Measurements from ENCODE around the gene SCARB2. TPM values are rescaled to one million over a fixed set of nuclear protein-coding genes. Genes with fewer than 3 reads are reported as not detected.

The SCARB2 gene
- total RNA-seq, 4 donors from 2014 or later = 87.6 to 107 (median 95.8) TPM

DNA sequence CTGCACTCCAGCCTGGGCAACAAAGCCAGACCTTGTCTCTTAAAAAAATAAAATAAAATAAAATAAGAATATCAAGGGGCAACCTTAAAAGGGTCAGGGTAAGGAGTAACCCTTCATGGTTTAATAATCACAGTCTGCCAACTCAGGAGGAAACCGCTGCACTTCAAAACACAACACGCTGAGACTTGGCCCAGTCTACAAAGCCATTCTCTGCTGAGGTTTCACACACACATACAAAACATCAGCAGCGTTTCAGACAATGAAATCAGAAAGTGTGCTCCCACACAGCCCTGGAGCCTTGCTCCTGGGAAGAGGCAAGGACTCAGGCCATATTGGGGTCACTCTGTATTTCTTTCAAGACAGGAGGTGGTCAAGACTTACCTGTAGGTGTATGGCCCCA lies 18.3 kb downstream of the SCARB2 start:
- Histone ChIP-seq H3K36me3 (peaks cover 33% of the 10 kb centered on the region), H3K4me1 (peaks cover 62% of the 10 kb centered on the region), H3K9me3 (no peaks in the 10 kb centered on the region), H3K27me3 (no peaks in the 10 kb centered on the region), H3K4me3 (no peak overlapping the region), H3K27ac (peak overlapping the region; percentile 63)
- TF ChIP-seq EP300 (IDR thresholded peaks at IDR 0.05) (no peak), POLR2AphosphoS5 (IDR thresholded peaks at IDR 0.05) (no peak), POLR2A (IDR thresholded peaks at IDR 0.05) (no peak)
- TF ChIP-seq, protein P1, sequence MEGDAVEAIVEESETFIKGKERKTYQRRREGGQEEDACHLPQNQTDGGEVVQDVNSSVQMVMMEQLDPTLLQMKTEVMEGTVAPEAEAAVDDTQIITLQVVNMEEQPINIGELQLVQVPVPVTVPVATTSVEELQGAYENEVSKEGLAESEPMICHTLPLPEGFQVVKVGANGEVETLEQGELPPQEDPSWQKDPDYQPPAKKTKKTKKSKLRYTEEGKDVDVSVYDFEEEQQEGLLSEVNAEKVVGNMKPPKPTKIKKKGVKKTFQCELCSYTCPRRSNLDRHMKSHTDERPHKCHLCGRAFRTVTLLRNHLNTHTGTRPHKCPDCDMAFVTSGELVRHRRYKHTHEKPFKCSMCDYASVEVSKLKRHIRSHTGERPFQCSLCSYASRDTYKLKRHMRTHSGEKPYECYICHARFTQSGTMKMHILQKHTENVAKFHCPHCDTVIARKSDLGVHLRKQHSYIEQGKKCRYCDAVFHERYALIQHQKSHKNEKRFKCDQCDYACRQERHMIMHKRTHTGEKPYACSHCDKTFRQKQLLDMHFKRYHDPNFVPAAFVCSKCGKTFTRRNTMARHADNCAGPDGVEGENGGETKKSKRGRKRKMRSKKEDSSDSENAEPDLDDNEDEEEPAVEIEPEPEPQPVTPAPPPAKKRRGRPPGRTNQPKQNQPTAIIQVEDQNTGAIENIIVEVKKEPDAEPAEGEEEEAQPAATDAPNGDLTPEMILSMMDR (IDR thresholded peaks at IDR 0.05) = no peak
- no peak for DNase-seq (ENCODE audit: low spot score in 2 of 2)
- 57% methylated on average over 3 of the region's 3 CpGs for WGBS

DNA sequence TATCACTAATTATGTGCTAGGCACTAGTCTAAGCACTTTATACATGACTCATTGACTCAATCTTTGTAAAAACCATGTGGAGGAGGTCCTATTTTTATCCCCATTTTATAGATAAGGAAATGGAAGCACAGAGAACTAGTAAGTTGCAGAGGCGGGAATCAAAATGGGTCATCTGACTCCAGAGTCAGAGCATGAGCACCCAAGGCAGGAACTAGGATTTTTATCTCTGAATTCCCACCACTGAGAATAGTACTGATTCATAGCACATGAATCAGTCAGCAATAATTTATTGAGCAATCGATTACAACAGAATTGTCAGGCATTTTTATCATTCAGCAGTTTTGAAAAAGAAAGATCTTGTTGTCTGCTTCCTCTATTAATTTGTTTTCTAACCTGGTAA lies 19.3 kb downstream of the SCARB2 start:
- peaks cover 37% of the 10 kb centered on the region for H3K36me3 ChIP-seq
- peaks cover 54% of the 10 kb centered on the region for H3K4me1 ChIP-seq
- WGBS = 48% methylated on average over 2 of the region's 2 CpGs
- TF ChIP-seq POLR2A (IDR thresholded peaks at IDR 0.05) (no peak), POLR2AphosphoS5 (IDR thresholded peaks at IDR 0.05) (no peak), EP300 (IDR thresholded peaks at IDR 0.05) (no peak)
- TF ChIP-seq, protein P1 (IDR thresholded peaks at IDR 0.05) = no peak
- no peak overlapping the region for H3K4me3 ChIP-seq
- DNase-seq (ENCODE audit: low spot score in 2 of 2) = no peak
- no peaks in the 10 kb centered on the region for H3K9me3 ChIP-seq
- peak overlapping the region; percentile 34 for H3K27ac ChIP-seq
- no peaks in the 10 kb centered on the region for H3K27me3 ChIP-seq

DNA sequence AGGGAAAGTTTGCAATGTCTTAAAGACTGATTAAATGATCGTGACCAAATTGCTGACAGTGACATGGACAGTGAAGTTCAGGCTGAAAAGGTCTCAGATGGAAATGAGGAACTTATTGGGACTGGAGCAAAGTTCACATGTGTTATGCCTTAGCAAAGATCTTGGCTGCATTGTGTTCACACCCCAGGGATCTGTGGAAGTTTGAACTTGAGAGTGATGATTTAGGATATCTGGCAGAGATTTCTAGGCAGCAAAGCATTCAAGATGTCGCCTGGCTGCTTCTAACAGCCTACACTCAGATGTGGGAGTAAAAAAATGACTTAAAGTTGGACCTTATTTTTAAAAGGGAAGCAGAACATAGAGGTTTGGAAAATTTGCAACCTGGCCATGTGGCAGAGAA lies 21.4 kb downstream of the SCARB2 start:
- H3K27me3 ChIP-seq = no peaks in the 10 kb centered on the region
- H3K36me3 ChIP-seq = peaks cover 37% of the 10 kb centered on the region
- H3K27ac ChIP-seq = no peak overlapping the region

DNA sequence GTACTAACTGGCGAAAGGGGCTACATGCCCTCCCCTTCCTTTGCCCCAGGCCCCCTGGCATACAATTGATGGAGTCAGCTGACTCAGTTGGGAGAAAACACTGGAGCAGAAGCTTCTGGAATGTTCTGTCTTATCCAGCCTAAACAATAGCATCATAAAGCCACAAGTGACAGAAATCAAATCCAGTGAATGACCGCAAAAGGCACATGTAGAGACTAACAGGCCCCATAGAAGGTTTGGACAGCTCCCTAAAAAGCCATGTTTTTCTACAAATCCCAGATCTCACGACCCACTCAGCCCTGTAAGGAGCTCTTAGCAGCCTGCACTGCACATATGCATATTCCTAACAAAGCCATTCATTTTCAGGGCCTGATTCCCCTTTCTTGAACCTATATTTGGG lies 25.1 kb downstream of the SCARB2 start:
- Histone ChIP-seq H3K9me3 (no peaks in the 10 kb centered on the region), H3K36me3 (peaks cover 38% of the 10 kb centered on the region), H3K27ac (no peak overlapping the region), H3K4me3 (no peak overlapping the region), H3K4me1 (peaks cover 3% of the 10 kb centered on the region), H3K27me3 (no peaks in the 10 kb centered on the region)
- no peak for DNase-seq (ENCODE audit: low spot score in 2 of 2)
- no peak for TF ChIP-seq EP300 (IDR thresholded peaks at IDR 0.05)
- TF ChIP-seq, protein P1 (IDR thresholded peaks at IDR 0.05) = no peak
- no peak for TF ChIP-seq POLR2A (IDR thresholded peaks at IDR 0.05)
- TF ChIP-seq POLR2AphosphoS5 (IDR thresholded peaks at IDR 0.05) = no peak
- 86% methylated on average over 3 of the region's 3 CpGs for WGBS

More for the DNA sequence above, 21.4 kb downstream of the SCARB2 start:
- Histone ChIP-seq H3K4me1 (peaks cover 38% of the 10 kb centered on the region), H3K4me3 (no peak overlapping the region), H3K9me3 (no peaks in the 10 kb centered on the region)
- TF ChIP-seq POLR2A (IDR thresholded peaks at IDR 0.05) = no peak
- no peak for TF ChIP-seq POLR2AphosphoS5 (IDR thresholded peaks at IDR 0.05)
- no peak for TF ChIP-seq EP300 (IDR thresholded peaks at IDR 0.05)
- TF ChIP-seq, protein P1 (IDR thresholded peaks at IDR 0.05) = no peak
- 54% methylated on average over 2 of the region's 2 CpGs for WGBS
- DNase-seq (ENCODE audit: low spot score in 2 of 2) = no peak

DNA sequence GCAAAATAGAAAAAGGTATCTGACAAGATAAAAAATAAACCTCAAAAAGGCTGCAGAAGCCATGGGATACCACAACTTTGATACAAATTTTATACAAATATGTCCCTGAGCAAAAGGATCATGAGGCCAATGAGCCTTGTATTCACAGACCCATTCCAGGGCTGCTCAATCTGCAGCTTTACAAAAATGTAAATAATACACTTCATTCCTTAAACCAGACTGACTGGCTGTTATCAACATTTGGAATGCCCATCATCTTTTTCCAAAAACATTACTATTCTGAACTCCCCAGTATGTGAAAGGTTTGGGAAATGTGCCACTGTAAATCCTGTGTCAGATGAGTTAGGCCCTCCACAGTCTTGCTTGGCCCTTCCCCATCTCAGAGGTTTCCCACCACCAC lies 25.5 kb downstream of the SCARB2 start:
- Histone ChIP-seq H3K9me3 (no peaks in the 10 kb centered on the region), H3K4me3 (no peak overlapping the region), H3K4me1 (peaks cover 3% of the 10 kb centered on the region), H3K27ac (no peak overlapping the region), H3K27me3 (no peaks in the 10 kb centered on the region), H3K36me3 (peaks cover 34% of the 10 kb centered on the region)
- no peak for DNase-seq (ENCODE audit: low spot score in 2 of 2)
- TF ChIP-seq, protein P1 (IDR thresholded peaks at IDR 0.05) = no peak
- no peak for TF ChIP-seq POLR2A (IDR thresholded peaks at IDR 0.05)
- no peak for TF ChIP-seq POLR2AphosphoS5 (IDR thresholded peaks at IDR 0.05)
- TF ChIP-seq EP300 (IDR thresholded peaks at IDR 0.05) = no peak

Data from suprapubic skin (tissue), 4 donors.